Daoy (cell line): ENCODE measurements around the gene CTSK. TPM values are rescaled to one million over a fixed set of nuclear protein-coding genes. Genes with fewer than 3 reads are reported as not detected.
"Not testable (repeated sequence)": the region's sequence is repeated elsewhere in the genome, so short reads cannot be mapped to it uniquely, and the experiment has no call there.

Experiments
- DNase-seq: peaks from one replicate; pipeline ENCODE4 v3.0.0-alpha.2; 2015; ENCODE audit warnings: low read depth
- total RNA-seq: library from RNA; depleted of rRNA; stranded (reverse); fragments of >200 nt; shearing (Covaris generic); gene quantifications from 2 replicates; pipeline ENCODE4 v1.2.3, GENCODE V29; 2014

Gene CTSK
- total RNA-seq, 1 experiment from 2014 or later = 5.8 TPM

GRCh38 chr1:150807249-150808023, 624 bp downstream of the CTSK start:
- no peak for DNase-seq

GRCh38 chr1:150805899-150806298, 2.2 kb downstream of the CTSK start:
- no peak for DNase-seq

GRCh38 chr1:150804671-150805070, 3.4 kb downstream of the CTSK start:
- no peak for DNase-seq

GRCh38 chr1:150799089-150799488, 9.0 kb downstream of the CTSK start:
- DNase-seq = no peak

- DNase-seq = peak; percentile 39
Measured at GRCh38 chr1:150798525-150798924, 9.5 kb downstream of the CTSK start.

- DNase-seq = no peak
Measured at GRCh38 chr1:150796374-150796773, 11.7 kb downstream of the CTSK start.

GRCh38 chr1:150793778-150794177, 14.3 kb downstream of the CTSK start:
- not testable (repeated sequence) for DNase-seq

GRCh38 chr1:150793221-150793620, 14.8 kb downstream of the CTSK start:
- no peak for DNase-seq

- DNase-seq = no peak
Measured at GRCh38 chr1:150791585-150791984, 16.5 kb downstream of the CTSK start.

GRCh38 chr1:150789396-150789795, 18.7 kb downstream of the CTSK start:
- no peak for DNase-seq

- no peak for DNase-seq
Measured at GRCh38 chr1:150788946-150789345, 19.1 kb downstream of the CTSK start.

- DNase-seq = no peak
Measured at GRCh38 chr1:150787455-150787854, 20.6 kb downstream of the CTSK start.

GRCh38 chr1:150780510-150780909, 27.6 kb downstream of the CTSK start:
- DNase-seq = no peak

GRCh38 chr1:150778409-150778808, 29.7 kb downstream of the CTSK start:
- no peak for DNase-seq

- no peak for DNase-seq
Measured at GRCh38 chr1:150777544-150777943, 30.5 kb downstream of the CTSK start.

GRCh38 chr1:150775931-150776505, 32.0 kb downstream of the CTSK start:
- DNase-seq = not testable (repeated sequence)

- no peak for DNase-seq
Measured at GRCh38 chr1:150775276-150775675, 32.8 kb downstream of the CTSK start.

GRCh38 chr1:150772326-150772725, 35.7 kb downstream of the CTSK start:
- DNase-seq = no peak

GRCh38 chr1:150767704-150768103, 40.4 kb downstream of the CTSK start:
- DNase-seq = not testable (repeated sequence)

GRCh38 chr1:150765977-150766301, 42.1 kb downstream of the CTSK start:
- not testable (repeated sequence) for DNase-seq

- DNase-seq = peak; percentile 19
Measured at GRCh38 chr1:150765296-150765976, 42.6 kb downstream of the CTSK start, which contains the start of gene CTSS. CTSS (minus strand) TSS chr1:150765778; CDS start chr1:150764763, 1,015 bp downstream.

GRCh38 chr1:150764617-150765101, 43.4 kb downstream of the CTSK start:
- DNase-seq = peak; percentile 56

- DNase-seq = no peak
Measured at GRCh38 chr1:150763018-150763417, 45.0 kb downstream of the CTSK start.
